HepG2 (cell line): ENCODE data around the gene MAP2K5. TPM values are rescaled to one million over a fixed set of nuclear protein-coding genes. Genes with fewer than 3 reads are reported as not detected.

Experiments used
- ATAC-seq: fragments of 200-7000 bp; cut with Tn5 transposase; 3 replicates; pipeline ENCODE4 v1.9.1; 2020; ENCODE audit warnings: mild to moderate bottlenecking, moderate library complexity
- BruUV-seq: library from RNA; stranded (reverse); fragments of 400-500 nt; replicated peaks from 2 replicates; lab custom pipeline; 2021; lab: Mats Ljungman, UMichigan
- CTCF ChIA-PET: fragments of 300-600 bp; formaldehyde crosslinking; extraction: SDS; loops from one replicate; lab custom pipeline; 2021; ENCODE audit warnings: low total read pairs, inconsistent platforms, low intra/inter-chr PET ratio; lab: Yijun Ruan, JAX
- POLR2A ChIA-PET: fragments of 350-600 bp; sonication (Branson Sonifier 250); formaldehyde crosslinking; loops from one replicate; lab custom pipeline; 2020; ENCODE audit warnings: antibody characterized with exemption, inconsistent platforms; lab: Yijun Ruan, JAX
- DNase-seq: peaks from one replicate; pipeline ENCODE4 v3.0.0-alpha.2; 2015; ENCODE audit warnings: low spot score
- FAIRE-seq: peaks from 3 replicates; lab custom pipeline; 2011; peaks lifted over from hg19 to GRCh38; lab: Jason Lieb, UNC
- H2AFZ ChIP-seq: one replicate; pipeline ENCODE4 v1.6.1; 2011; ENCODE audit warnings: low read length, inconsistent platforms
- H3K27ac ChIP-seq: fragments of 300-600 bp; 3 replicates; pipeline ENCODE4 v1.8.0; 2011; ENCODE audit warnings: mixed run types, mild to moderate bottlenecking, mixed read lengths, low read length, inconsistent platforms; ENCODE audit not compliant: insufficient read depth; ENCODE audit errors: extremely low read length
- H3K27me3 ChIP-seq, 2 experiments: fragments of 200-600 bp in 1 of 2; 2 replicates in 1 of 2; 3 replicates in 1 of 2; pipeline versions ENCODE4 v1.6.0 to v1.8.0; 2011; ENCODE audit warnings: low read length in 2 of 2, mild to moderate bottlenecking in 2 of 2, moderate library complexity in 2 of 2, inconsistent platforms in 1 of 2; ENCODE audit not compliant: insufficient read depth in 2 of 2, control insufficient read depth in 1 of 2
- H3K36me3 ChIP-seq, 2 experiments: fragments of 200-600 bp in 1 of 2; replicated peaks in 1 of 2; 2 replicates in 1 of 2; 3 replicates in 1 of 2; pipeline versions ENCODE4 v1.5.1 to v1.8.0; 2011; ENCODE audit warnings: low read length in 2 of 2, inconsistent platforms in 1 of 2; ENCODE audit not compliant: insufficient read depth in 2 of 2, control insufficient read depth in 1 of 2
- H3K4me1 ChIP-seq: 2 replicates; pipeline ENCODE4 v1.5.1; 2012; ENCODE audit warnings: low read length, inconsistent platforms; ENCODE audit not compliant: insufficient read depth
- H3K4me2 ChIP-seq: 2 replicates; pipeline ENCODE4 v1.6.0; 2011; ENCODE audit warnings: low read depth, low read length, inconsistent platforms
- H3K4me3 ChIP-seq, 3 experiments: fragments of 200-600 bp in 1 of 3; sonication (generic), shearing (Covaris generic) in 1 of 3; replicated peaks in 1 of 3; 2 replicates each; pipeline ENCODE4 v1.5.1; 2011 to 2016; ENCODE audit warnings: low read length in 3 of 3, inconsistent platforms in 2 of 3, low read depth in 2 of 3, mild to moderate bottlenecking in 2 of 3, control low read depth in 1 of 3, mixed read lengths in 1 of 3; ENCODE audit not compliant: insufficient read depth in 1 of 3
- H3K79me2 ChIP-seq: one replicate; pipeline ENCODE4 v1.6.1; 2011; ENCODE audit warnings: low read length, inconsistent platforms; ENCODE audit not compliant: insufficient read depth
- H3K9ac ChIP-seq: 2 replicates; pipeline ENCODE4 v1.6.0; 2011; ENCODE audit warnings: mild to moderate bottlenecking, low read depth, low read length, inconsistent platforms; ENCODE audit not compliant: insufficient read depth
- H3K9me3 ChIP-seq: 2 replicates; pipeline ENCODE4 v1.5.1; 2012; ENCODE audit warnings: mild to moderate bottlenecking, low read length
- H4K20me1 ChIP-seq: 2 replicates; pipeline ENCODE4 v1.6.0; 2011; ENCODE audit warnings: inconsistent platforms, mild to moderate bottlenecking, low read length, moderate library complexity; ENCODE audit not compliant: insufficient read depth
- CBX1 ChIP-seq: IDR thresholded peaks from one replicate; pipeline ENCODE4 v1.6.1; 2016; ENCODE audit warnings: antibody characterized with exemption, low read depth
- CHCHD3 ChIP-seq: sonication (generic); formaldehyde crosslinking; IDR thresholded peaks from 2 replicates; pipeline ENCODE4 v1.8.0; 2022; ENCODE audit warnings: mild to moderate bottlenecking, missing genetic modification reagents, moderate library complexity
- HHEX ChIP-seq: IDR thresholded peaks from 2 replicates; pipeline ENCODE4 v1.6.1; 2016; ENCODE audit warnings: control low read depth
- KDM5A ChIP-seq: fragments of 200-600 bp; sonication (generic); IDR thresholded peaks from 2 replicates; pipeline ENCODE4 v1.7.0; 2018; ENCODE audit warnings: antibody characterized with exemption, mild to moderate bottlenecking, low read length, borderline replicate concordance
- LCORL ChIP-seq, 2 experiments: fragments of 450-650 bp in 1 of 2; sonication (generic) in 1 of 2; formaldehyde crosslinking in 1 of 2; IDR thresholded peaks; 2 replicates each; pipeline versions ENCODE4 v1.5.0 to v1.6.1; 2017 to 2020; ENCODE audit warnings: antibody characterized with exemption in 1 of 2, missing genetic modification reagents in 1 of 2
- NFE2L2 ChIP-seq: fragments of 150-350 bp; IDR thresholded peaks from 2 replicates; pipeline ENCODE4 v1.6.1; 2014; ENCODE audit warnings: low read length
- ONECUT2 ChIP-seq: sonication (generic); formaldehyde crosslinking; IDR thresholded peaks from 2 replicates; pipeline ENCODE4 v1.4.0; 2020; ENCODE audit warnings: missing genetic modification reagents
- PHF8 ChIP-seq: sonication (generic); formaldehyde crosslinking; IDR thresholded peaks from 2 replicates; pipeline ENCODE4 v1.5.0; 2020; ENCODE audit warnings: missing genetic modification reagents
- RBFOX2 ChIP-seq: fragments of 200-400 bp; formaldehyde crosslinking; IDR thresholded peaks from 2 replicates; pipeline ENCODE4 v1.6.1; 2017; ENCODE audit warnings: low read depth, mild to moderate bottlenecking, low read length
- REPIN1 ChIP-seq: sonication (generic); formaldehyde crosslinking; IDR thresholded peaks from 2 replicates; pipeline ENCODE4 v1.8.0; 2022; ENCODE audit warnings: missing genetic modification reagents, low read depth, mild to moderate bottlenecking, borderline replicate concordance
- SMAD1 ChIP-seq: sonication (generic); formaldehyde crosslinking; IDR thresholded peaks from 2 replicates; pipeline ENCODE4 v1.4.0; 2020; ENCODE audit warnings: missing genetic modification reagents, low read depth, mild to moderate bottlenecking, borderline replicate concordance
- SNRNP70 ChIP-seq: fragments of 200-400 bp; formaldehyde crosslinking; IDR thresholded peaks from 2 replicates; pipeline ENCODE4 v1.6.1; 2017; ENCODE audit warnings: mild to moderate bottlenecking, low read depth, low read length, moderate library complexity
- STAG1 ChIP-seq: sonication (generic); formaldehyde crosslinking; IDR thresholded peaks from 2 replicates; pipeline ENCODE4 v1.4.0; 2020; ENCODE audit warnings: missing genetic modification reagents
- ZFAT ChIP-seq: sonication (generic); formaldehyde crosslinking; conservative IDR thresholded peaks from 2 replicates; pipeline ENCODE4 v1.8.1; 2023; ENCODE audit warnings: missing genetic modification reagents, inconsistent platforms
- ZNF253 ChIP-seq: sonication (generic); formaldehyde crosslinking; IDR thresholded peaks from 2 replicates; pipeline ENCODE4 v1.8.0; 2022; ENCODE audit warnings: mild to moderate bottlenecking, missing genetic modification reagents, borderline replicate concordance
- ZNF33A ChIP-seq: sonication (generic); formaldehyde crosslinking; IDR thresholded peaks from 2 replicates; pipeline ENCODE4 v1.5.1; 2020; ENCODE audit warnings: missing genetic modification reagents, mild to moderate bottlenecking, moderate library complexity, borderline replicate concordance
- in situ Hi-C: cut with HindIII; loops from 2 replicates; pipeline ENCODE4 v1.10.0; 2017; ENCODE audit warnings: low pct_unique_long_range_greater_than_20kb; ENCODE audit not compliant: extremely low pct_ligation_motif_present
- intact Hi-C: fragments of 100-400 bp; cut with micrococcal nuclease; formaldehyde crosslinking; loops from one replicate; pipeline ENCODE4 v1.10.0; 2022; ENCODE audit not compliant: unreplicated experiment
- polyA plus RNA-seq, 8 experiments: library from polyadenylated mRNA; depleted of rRNA in 3 of 8; stranded (reverse) in 7 of 8; unstranded in 1 of 8; fragments of >200 nt; fragmentation: Illumina TruSeq in 4 of 8; extraction: Trizol in 4 of 8; gene quantifications; 2 replicates each; pipeline versions ENCODE4 v1.2.1 to v1.2.3, GENCODE V29; 2011 to 2016; ENCODE audit warnings: low read depth in 4 of 8, missing spikeins in 1 of 8, mixed read lengths in 1 of 8; ENCODE audit not compliant: insufficient read depth in 1 of 8
- total RNA-seq, 5 experiments: library from RNA; depleted of rRNA; stranded (reverse); fragments of >200 nt; fragmentation: Illumina TruSeq; extraction: Trizol; gene quantifications; 2 replicates each; pipeline ENCODE4 v1.2.3, GENCODE V29; 2016; ENCODE audit warnings: low read depth in 1 of 5
- TF ChIP-seq, protein P1 (sequence below): sonication (generic); formaldehyde crosslinking; conservative IDR thresholded peaks from 2 replicates; pipeline ENCODE4 v1.4.0; 2020; ENCODE audit warnings: missing genetic modification reagents
- TF ChIP-seq, protein P2 (sequence below): sonication (generic); IDR thresholded peaks from 2 replicates; pipeline ENCODE4 v1.6.1; 2016; ENCODE audit warnings: low read depth, borderline replicate concordance
- TF ChIP-seq, protein P3 (sequence below): sonication (generic); formaldehyde crosslinking; conservative IDR thresholded peaks from 2 replicates; pipeline ENCODE4 v1.8.0; 2022; ENCODE audit warnings: mild to moderate bottlenecking, moderate library complexity, missing genetic modification reagents

MAP2K5 gene
- total and polyA plus RNA-seq, 2 of the 13 experiments (the other 11 are each of a cell fraction or from before 2014, with no cell fraction given): 4.0 to 4.3 TPM

DNA sequence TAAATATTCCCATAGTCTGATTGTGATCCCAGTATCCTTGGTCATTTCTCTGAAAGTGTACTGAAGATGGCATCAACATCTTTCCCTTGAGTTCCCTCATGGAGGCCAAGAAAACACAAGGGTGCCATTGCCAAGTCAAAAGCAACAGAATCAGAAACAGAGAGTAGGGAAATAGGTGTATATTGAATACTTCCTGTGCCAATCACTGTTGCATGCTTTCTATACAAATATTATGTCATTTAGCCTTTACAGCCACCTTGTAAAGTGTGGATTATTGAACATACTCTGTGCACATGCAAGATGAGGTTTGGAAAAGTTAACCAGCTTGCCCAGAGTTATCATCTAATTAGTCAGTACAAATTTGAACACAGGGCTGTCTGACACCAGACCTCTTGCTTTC lies 117.9 kb downstream of the MAP2K5 start:
- Histone ChIP-seq H3K9ac (no peak overlapping the region), H3K79me2 (no peaks in the 10 kb centered on the region), H3K4me2 (no peak overlapping the region), H3K36me3 (peaks cover 0 to 11% of the 10 kb centered on the region in 2 experiments; a peak in 3 of 5 replicates), H3K27me3 (no peaks in the 10 kb centered on the region), H3K4me1 (peaks cover 12% of the 10 kb centered on the region), H3K27ac (no peak overlapping the region), H3K9me3 (no peaks in the 10 kb centered on the region), H4K20me1 (no peaks in the 10 kb centered on the region), H3K4me3 (no peak overlapping the region), H2AFZ (no peak overlapping the region)
- in situ Hi-C loops: no loop called here
- TF ChIP-seq CHCHD3 (CRISPR knock-in tag): no peak
- TF ChIP-seq ZFAT (CRISPR knock-in tag): no peak
- no peak for TF ChIP-seq ONECUT2 (CRISPR knock-in tag)
- no peak for TF ChIP-seq REPIN1 (CRISPR knock-in tag)
- TF ChIP-seq ZNF33A (CRISPR knock-in tag): no peak
- no peak for TF ChIP-seq NFE2L2
- TF ChIP-seq CBX1: no peak
- no peak for TF ChIP-seq KDM5A
- no peak for TF ChIP-seq LCORL (IDR thresholded peaks at IDR 0.05)
- no peak for TF ChIP-seq LCORL (CRISPR knock-in tag; IDR thresholded peaks at IDR 0.05)
- TF ChIP-seq, protein P1, sequence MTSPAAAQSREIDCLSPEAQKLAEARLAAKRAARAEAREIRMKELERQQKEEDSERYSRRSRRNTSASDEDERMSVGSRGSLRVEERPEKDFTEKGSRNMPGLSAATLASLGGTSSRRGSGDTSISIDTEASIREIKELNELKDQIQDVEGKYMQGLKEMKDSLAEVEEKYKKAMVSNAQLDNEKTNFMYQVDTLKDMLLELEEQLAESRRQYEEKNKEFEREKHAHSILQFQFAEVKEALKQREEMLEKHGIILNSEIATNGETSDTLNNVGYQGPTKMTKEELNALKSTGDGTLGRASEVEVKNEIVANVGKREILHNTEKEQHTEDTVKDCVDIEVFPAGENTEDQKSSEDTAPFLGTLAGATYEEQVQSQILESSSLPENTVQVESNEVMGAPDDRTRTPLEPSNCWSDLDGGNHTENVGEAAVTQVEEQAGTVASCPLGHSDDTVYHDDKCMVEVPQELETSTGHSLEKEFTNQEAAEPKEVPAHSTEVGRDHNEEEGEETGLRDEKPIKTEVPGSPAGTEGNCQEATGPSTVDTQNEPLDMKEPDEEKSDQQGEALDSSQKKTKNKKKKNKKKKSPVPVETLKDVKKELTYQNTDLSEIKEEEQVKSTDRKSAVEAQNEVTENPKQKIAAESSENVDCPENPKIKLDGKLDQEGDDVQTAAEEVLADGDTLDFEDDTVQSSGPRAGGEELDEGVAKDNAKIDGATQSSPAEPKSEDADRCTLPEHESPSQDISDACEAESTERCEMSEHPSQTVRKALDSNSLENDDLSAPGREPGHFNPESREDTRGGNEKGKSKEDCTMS: no peak
- no peak for TF ChIP-seq SMAD1 (CRISPR knock-in tag)
- no peak for TF ChIP-seq STAG1 (CRISPR knock-in tag)
- TF ChIP-seq, protein P2, sequence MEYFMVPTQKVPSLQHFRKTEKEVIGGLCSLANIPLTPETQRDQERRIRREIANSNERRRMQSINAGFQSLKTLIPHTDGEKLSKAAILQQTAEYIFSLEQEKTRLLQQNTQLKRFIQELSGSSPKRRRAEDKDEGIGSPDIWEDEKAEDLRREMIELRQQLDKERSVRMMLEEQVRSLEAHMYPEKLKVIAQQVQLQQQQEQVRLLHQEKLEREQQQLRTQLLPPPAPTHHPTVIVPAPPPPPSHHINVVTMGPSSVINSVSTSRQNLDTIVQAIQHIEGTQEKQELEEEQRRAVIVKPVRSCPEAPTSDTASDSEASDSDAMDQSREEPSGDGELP: no peak
- TF ChIP-seq ZNF253 (CRISPR knock-in tag): no peak
- TF ChIP-seq, protein P3, sequence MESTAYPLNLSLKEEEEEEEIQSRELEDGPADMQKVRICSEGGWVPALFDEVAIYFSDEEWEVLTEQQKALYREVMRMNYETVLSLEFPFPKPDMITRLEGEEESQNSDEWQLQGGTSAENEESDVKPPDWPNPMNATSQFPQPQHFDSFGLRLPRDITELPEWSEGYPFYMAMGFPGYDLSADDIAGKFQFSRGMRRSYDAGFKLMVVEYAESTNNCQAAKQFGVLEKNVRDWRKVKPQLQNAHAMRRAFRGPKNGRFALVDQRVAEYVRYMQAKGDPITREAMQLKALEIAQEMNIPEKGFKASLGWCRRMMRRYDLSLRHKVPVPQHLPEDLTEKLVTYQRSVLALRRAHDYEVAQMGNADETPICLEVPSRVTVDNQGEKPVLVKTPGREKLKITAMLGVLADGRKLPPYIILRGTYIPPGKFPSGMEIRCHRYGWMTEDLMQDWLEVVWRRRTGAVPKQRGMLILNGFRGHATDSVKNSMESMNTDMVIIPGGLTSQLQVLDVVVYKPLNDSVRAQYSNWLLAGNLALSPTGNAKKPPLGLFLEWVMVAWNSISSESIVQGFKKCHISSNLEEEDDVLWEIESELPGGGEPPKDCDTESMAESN (CRISPR knock-in tag): no peak
- TF ChIP-seq PHF8 (CRISPR knock-in tag): no peak
- no peak for TF ChIP-seq SNRNP70
- TF ChIP-seq RBFOX2: no peak
- no peak for TF ChIP-seq HHEX (CRISPR knock-in tag)
- intact Hi-C loops: no loop called here
- FAIRE-seq: no peak
- ATAC-seq: no peak
- CTCF ChIA-PET: interaction anchor here (0.6 kb wide), 1 partner anchor 41 kb away, joined by 3 read pairs; no protein-coding TSS in a partner anchor
- DNase-seq: no peak
- POLR2A ChIA-PET: no interaction called here
- no TSS peak for BruUV-seq
